ENCODE measurements around the gene LRRC56. TPM values are rescaled to one million over a fixed set of nuclear protein-coding genes. Genes with fewer than 3 reads are reported as not detected.

The LRRC56 gene
- total RNA-seq, 4 donors from 2014 or later, result 2.3 to 8.4 (median 3.1) TPM

DNA sequence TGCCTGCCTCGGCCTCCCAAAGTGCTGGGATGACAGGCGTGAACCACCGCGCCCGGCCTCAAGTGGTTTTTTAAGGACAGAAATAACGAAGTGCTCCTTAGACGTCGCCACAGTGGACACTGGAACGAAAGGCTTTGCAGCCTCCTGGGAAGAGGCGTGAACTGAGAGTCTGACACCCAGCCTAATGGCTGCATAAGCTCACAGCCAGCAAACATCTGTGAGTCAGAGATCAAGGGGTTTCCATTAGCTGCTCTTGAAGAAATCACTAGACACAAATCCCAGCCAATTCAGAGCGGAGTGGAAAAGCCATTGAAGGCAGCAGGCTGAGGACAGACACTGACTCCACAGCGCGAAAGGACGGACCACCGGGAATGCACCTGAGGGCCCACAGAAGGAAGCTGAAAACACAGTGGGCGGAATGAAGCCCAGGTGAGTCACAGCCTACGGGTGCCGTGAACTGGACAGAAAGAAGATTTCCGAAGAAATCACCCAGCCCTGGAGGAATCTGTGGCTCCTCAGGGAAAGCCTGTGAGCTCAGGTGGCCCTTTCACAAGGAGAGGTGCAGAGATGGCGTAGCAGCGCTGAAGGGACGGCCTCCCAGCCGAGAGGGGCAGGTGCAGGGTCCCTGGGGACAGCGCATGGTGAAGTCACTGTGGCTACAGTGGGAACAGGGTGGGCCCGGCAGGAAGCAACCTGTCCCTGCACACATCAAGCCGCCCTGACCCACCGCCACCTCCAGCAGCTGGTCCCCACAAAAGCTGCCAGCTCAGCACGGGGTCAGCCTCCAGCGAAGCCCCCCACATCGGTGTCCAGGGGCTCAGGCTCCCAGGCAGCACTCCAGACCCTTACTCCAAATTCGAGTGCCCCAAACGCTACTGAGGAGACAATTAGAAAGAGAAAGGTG lies 11.6 kb downstream of the LRRC56 start:
- intact Hi-C loops (cut with DNase I; ENCODE audit: low total_unique reads), result no loop called here
- TF ChIP-seq, protein P1, sequence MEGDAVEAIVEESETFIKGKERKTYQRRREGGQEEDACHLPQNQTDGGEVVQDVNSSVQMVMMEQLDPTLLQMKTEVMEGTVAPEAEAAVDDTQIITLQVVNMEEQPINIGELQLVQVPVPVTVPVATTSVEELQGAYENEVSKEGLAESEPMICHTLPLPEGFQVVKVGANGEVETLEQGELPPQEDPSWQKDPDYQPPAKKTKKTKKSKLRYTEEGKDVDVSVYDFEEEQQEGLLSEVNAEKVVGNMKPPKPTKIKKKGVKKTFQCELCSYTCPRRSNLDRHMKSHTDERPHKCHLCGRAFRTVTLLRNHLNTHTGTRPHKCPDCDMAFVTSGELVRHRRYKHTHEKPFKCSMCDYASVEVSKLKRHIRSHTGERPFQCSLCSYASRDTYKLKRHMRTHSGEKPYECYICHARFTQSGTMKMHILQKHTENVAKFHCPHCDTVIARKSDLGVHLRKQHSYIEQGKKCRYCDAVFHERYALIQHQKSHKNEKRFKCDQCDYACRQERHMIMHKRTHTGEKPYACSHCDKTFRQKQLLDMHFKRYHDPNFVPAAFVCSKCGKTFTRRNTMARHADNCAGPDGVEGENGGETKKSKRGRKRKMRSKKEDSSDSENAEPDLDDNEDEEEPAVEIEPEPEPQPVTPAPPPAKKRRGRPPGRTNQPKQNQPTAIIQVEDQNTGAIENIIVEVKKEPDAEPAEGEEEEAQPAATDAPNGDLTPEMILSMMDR (IDR thresholded peaks at IDR 0.05), result no peak
- TF ChIP-seq EP300 (IDR thresholded peaks at IDR 0.05; ENCODE audit: low read depth) (no peak), POLR2AphosphoS5 (IDR thresholded peaks at IDR 0.05) (no peak), POLR2A (IDR thresholded peaks at IDR 0.05) (no peak)
- Histone ChIP-seq H3K36me3 (no peaks in the 10 kb centered on the region), H3K4me3 (no peak overlapping the region), H3K4me1 (peaks cover 0 to 5% (median 2%) of the 10 kb centered on the region in 4 donors), H3K27ac (no peak overlapping the region), H3K27me3 (peaks cover 16% of the 10 kb centered on the region), H3K9me3 (no peaks in the 10 kb centered on the region)
- no peak for DNase-seq
- WGBS, 2 donors (ENCODE audit: low coverage in 1 of 2), result 86% methylated on average over 32 of the region's 32 CpGs; no CpG with 5 or more reads in 1 of the 2 donors
- in situ Hi-C loops (cut with MboI; ENCODE audit: low pct_ligation_motif_present in 1 of 4, low pct_unique_long_range_greater_than_20kb in 1 of 4, low sequenced_read_pairs in 3 of 4), result no loop called here

DNA sequence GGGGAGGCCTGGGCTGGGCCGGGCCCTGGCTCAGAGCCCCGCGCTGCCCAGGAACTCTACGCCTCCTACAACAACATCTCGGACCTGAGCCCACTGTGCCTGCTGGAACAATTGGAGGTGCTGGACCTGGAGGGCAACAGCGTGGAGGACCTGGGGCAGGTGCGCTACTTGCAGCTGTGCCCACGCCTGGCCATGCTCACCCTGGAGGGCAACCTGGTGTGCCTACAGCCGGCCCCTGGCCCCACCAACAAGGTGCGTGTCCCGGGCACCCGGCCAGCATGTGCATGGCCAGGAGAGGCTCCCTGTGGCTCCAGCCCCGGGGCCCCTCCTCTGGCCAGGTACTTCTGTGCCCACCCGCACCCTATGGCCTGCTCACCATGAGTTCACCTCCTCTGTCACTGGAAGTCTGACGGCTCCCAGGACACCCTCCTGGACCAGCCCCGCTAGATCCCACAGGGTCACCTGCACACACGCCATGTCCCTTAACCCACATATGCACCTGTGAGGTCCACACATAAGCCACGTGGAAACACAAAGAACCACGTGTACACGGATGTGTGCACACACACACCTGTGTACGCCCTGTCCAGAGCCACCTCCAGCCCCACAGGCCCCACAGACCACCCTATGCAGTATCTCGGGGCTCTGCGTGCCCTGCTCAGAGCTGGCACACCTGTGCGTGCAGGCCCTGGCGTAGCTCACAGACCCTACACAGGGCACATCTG lies 12.9 kb downstream of the LRRC56 start:
- in situ Hi-C loops (cut with MboI; ENCODE audit: low pct_ligation_motif_present in 1 of 4, low pct_unique_long_range_greater_than_20kb in 1 of 4, low sequenced_read_pairs in 3 of 4), result no loop called here
- no peak for DNase-seq
- Histone ChIP-seq H3K9me3 (no peaks in the 10 kb centered on the region), H3K27me3 (peaks cover 27% of the 10 kb centered on the region), H3K4me3 (no peak overlapping the region), H3K36me3 (no peaks in the 10 kb centered on the region), H3K27ac (no peak overlapping the region), H3K4me1 (peaks cover 8 to 12% (median 10%) of the 10 kb centered on the region in 4 donors)
- TF ChIP-seq, protein P1 (IDR thresholded peaks at IDR 0.05), result no peak
- no peak for TF ChIP-seq POLR2A (IDR thresholded peaks at IDR 0.05)
- TF ChIP-seq EP300 (IDR thresholded peaks at IDR 0.05; ENCODE audit: low read depth), result no peak
- TF ChIP-seq POLR2AphosphoS5 (IDR thresholded peaks at IDR 0.05), result no peak
- intact Hi-C loops (cut with DNase I; ENCODE audit: low total_unique reads), result no loop called here
- WGBS, 2 donors (ENCODE audit: low coverage in 1 of 2), result 50 to 92% methylated on average over 2 to 23 of the region's 25 CpGs

DNA sequence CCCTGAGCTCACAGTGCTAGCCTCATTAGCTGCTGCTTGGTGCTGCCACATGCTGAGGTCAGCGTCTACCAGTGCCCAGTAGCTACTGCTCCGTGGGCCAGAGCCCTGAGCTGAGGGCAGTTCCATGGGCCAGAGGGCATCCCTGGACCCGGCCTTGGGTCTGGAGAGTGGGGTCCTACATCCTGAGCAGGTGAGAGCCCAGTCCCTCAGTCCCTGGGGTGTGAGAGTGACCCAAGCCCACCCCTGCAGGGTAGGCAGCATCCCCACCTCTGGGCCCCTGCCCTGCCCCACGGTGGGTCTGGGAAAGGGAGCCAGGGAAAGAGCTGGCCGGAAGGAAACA lies 13.4 kb downstream of the LRRC56 start:
- intact Hi-C loops (cut with DNase I; ENCODE audit: low total_unique reads), result no loop called here
- Histone ChIP-seq H3K4me1 (peaks cover 13 to 17% (median 16%) of the 10 kb centered on the region in 4 donors), H3K9me3 (no peaks in the 10 kb centered on the region), H3K27ac (no peak overlapping the region), H3K36me3 (no peaks in the 10 kb centered on the region), H3K27me3 (peaks cover 32% of the 10 kb centered on the region), H3K4me3 (no peak overlapping the region)
- 90% methylated on average over 4 of the region's 5 CpGs; no CpG with 5 or more reads in 1 of the 2 donors for WGBS, 2 donors (ENCODE audit: low coverage in 1 of 2)
- no peak for DNase-seq
- in situ Hi-C loops (cut with MboI; ENCODE audit: low pct_ligation_motif_present in 1 of 4, low pct_unique_long_range_greater_than_20kb in 1 of 4, low sequenced_read_pairs in 3 of 4), result no loop called here
- TF ChIP-seq POLR2AphosphoS5 (IDR thresholded peaks at IDR 0.05) (no peak), EP300 (IDR thresholded peaks at IDR 0.05; ENCODE audit: low read depth) (no peak), POLR2A (IDR thresholded peaks at IDR 0.05) (no peak)
- TF ChIP-seq, protein P1 (IDR thresholded peaks at IDR 0.05), result no peak

DNA sequence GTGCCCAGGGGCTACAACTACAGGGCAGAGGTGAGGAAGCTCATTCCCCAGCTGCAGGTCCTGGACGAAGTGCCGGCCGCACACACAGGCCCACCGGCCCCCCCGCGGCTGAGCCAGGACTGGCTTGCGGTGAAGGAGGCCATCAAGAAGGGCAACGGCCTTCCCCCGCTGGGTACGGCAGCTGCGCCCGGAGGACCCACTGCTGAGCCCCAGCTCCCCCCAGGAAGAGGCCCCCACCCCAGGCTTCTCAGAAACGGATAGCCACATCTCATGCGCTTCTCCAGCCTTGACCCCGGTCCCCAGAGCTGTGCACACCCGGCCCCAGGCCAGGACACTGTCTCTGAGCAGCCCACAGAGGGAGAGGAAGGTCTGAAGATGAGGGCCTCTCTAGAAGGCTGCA lies 13.8 kb downstream of the LRRC56 start:
- no peak overlapping the region for H3K27ac ChIP-seq
- no peaks in the 10 kb centered on the region for H3K9me3 ChIP-seq
- peaks cover 14 to 21% (median 17%) of the 10 kb centered on the region in 4 donors for H3K4me1 ChIP-seq
- peaks cover 37% of the 10 kb centered on the region for H3K27me3 ChIP-seq
- in situ Hi-C loops (cut with MboI; ENCODE audit: low pct_ligation_motif_present in 1 of 4, low pct_unique_long_range_greater_than_20kb in 1 of 4, low sequenced_read_pairs in 3 of 4) (no loop called here), intact Hi-C loops (cut with DNase I; ENCODE audit: low total_unique reads) (no loop called here)
- no peaks in the 10 kb centered on the region for H3K36me3 ChIP-seq
- H3K4me3 ChIP-seq, result no peak overlapping the region
- no peak for TF ChIP-seq POLR2AphosphoS5 (IDR thresholded peaks at IDR 0.05)
- no peak for TF ChIP-seq POLR2A (IDR thresholded peaks at IDR 0.05)
- TF ChIP-seq EP300 (IDR thresholded peaks at IDR 0.05; ENCODE audit: low read depth), result no peak
- TF ChIP-seq, protein P1 (IDR thresholded peaks at IDR 0.05), result no peak
- no peak for DNase-seq
- WGBS, 2 donors (ENCODE audit: low coverage in 1 of 2), result 63% methylated on average over 6 of the region's 16 CpGs; no CpG with 5 or more reads in 1 of the 2 donors

Data from transverse colon (tissue), 4 donors.